HG02870 (cell line): ENCODE measurements around the gene STX11.
"Not testable (repeated sequence)": the region's sequence is repeated elsewhere in the genome, so short reads cannot be mapped to it uniquely, and the experiment has no call there.

Source experiments
- ATAC-seq: cut with Tn5 transposase; IDR thresholded peaks from one replicate; pipeline ENCODE4 v1.9.1; 2021; ENCODE audit warnings: mild to moderate bottlenecking, moderate library complexity; ENCODE audit not compliant: unreplicated experiment

STX11 gene

DNA sequence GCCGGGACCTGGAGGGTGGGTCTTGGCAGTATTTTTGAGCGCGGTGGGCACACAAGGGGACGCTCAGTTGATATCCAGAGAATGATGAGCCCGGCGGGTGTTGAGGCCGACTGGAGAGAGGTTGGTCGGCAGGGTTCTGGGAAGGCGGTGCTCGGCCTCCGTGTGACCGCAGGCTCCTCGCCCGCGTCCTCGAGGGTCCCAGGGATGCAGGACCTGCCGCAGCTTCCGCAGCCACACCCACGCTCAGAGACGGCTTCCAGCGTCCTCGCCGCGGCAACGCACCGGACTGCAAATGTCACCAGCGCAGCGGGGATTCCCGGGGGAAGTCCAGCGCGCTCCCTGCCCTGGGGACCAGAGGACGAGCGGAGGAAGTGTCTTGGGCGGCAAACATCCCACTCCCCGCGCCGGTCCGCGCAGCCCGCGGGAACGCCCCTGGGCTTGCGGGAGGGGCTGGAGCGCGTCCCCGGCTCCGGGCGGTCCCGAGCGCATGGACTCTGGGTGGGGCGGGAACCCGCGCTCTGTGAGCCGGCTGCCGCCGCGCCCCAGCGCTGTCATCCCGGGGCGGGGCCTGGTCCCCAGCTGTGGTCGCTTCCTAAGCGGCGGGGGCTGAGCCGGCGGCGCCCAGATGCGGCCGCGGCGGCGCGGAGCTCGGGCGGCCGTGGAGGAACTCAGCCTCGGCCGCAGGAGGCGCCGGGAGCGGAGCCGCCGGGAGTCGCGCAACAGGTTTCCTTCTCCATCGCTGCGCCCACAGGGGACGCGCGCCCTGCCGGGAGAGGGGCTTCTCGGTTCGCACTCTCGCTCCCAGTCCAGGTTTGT, at the start of gene STX11:
STX11 (plus strand) TSS at position 624 of the 816 bp plus-strand sequence. CDS start 36,111 bp downstream, outside the sequence.
- ATAC-seq = peak; percentile 57

DNA sequence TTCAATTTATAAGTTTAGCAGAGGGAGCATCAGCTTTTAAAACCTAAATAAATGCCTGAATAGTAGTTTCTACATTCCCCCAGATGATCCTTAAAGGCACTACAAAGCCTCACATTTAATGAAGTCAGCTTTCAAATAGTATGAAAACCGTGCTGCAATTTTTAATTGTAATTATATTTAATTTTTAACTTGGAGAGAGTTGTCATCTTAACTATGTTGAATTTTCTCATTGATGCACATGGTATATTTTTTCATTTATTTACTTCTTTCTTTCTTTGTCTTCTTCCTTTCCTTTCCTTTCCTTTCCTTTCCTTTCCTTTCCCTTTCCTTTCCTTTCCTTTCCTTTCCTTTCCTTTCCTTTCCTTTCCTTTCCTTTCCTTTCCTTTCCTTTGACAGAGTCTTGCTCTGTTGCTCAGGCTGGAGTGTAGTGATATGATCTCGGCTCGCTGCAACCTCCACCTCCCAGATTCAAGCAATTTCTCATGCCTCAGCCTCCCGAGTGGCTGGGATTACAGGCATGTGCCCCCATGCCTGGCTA, 47.2 kb upstream of the STX11 start:
- no peak for ATAC-seq

DNA sequence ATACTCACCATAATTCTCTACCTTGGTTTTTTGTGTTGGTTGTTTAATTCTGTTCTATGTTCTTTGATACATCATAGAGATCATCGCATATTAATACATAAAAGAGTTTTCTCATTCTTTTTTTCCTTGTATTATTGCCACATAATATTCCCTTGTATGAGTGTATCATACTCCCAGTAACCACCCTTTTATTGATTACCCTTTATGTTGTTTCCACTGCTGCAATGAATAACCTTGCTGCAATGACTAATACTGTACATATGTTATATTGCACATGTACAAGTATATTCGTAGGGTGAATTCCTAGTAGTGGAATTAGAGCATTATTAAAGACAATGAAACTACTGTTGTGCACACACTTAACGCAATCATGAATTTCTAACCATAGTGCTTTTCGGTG, 45.8 kb upstream of the STX11 start:
- no peak for ATAC-seq

DNA sequence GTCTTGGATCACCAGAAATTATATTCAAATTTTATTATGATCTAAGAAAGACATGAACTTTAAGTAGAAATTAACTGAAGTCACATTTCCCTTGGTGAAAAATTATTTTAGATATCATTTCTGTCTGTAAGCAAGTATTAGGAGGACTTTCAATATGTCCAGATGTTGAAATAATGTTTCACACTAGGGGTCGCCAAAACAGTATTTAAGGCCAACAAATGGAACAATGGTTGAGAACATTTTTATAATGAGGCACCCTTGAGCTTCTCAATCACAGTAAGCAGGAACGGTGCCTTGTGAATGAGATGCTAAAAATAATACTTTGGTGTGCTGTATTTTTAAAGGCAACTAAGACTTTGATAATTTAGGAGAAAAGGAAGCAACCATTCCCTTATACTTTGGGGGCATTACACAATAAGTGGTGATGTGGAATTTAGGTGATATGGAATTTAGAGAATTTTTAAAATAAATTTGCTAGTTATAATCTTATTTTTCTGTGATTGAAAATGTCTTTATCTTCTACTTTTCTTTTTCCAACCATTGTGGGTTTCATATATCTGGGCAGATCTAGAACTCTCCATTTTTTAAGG, 45.3 kb upstream of the STX11 start:
- ATAC-seq = peak; percentile 87

DNA sequence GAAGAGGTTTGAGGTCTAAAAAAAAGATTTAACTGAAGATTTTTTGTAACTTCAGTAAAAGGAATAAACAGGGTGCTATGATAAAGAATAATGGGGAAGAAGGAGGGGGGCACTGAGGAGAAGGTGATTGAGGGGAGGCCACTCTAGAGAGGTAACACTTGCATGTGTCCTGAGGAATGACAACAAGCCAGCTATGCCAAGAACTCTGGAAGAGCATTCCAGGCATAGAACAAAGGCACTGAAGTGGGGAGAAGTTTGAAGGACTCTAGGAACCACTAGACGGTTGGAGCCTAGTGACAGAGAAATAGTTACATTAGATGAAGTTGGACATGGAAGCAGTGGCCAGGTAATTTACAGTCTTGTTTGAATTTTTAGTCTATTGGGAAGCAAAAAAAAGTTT, 44.1 kb upstream of the STX11 start:
- no peak for ATAC-seq

DNA sequence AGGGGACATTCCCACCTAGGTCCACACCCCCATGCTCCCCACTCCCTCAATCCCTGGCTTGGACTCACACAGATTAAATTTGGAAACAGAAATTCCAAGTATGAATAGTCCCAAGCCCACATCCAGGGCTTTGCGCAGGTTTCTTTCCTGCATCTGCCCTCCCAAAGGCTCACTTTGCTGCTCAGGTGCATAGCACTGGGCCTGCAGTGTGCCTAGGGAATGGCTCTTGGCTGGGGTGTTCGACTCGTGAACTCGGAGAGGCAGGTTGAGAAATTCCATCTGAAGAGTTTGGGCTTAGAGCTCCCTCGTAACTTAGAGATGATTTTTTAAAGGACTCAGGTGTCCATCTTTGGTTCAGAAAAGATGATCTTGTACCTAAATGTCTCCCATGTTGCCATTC, 40.1 kb upstream of the STX11 start:
- no peak for ATAC-seq

DNA sequence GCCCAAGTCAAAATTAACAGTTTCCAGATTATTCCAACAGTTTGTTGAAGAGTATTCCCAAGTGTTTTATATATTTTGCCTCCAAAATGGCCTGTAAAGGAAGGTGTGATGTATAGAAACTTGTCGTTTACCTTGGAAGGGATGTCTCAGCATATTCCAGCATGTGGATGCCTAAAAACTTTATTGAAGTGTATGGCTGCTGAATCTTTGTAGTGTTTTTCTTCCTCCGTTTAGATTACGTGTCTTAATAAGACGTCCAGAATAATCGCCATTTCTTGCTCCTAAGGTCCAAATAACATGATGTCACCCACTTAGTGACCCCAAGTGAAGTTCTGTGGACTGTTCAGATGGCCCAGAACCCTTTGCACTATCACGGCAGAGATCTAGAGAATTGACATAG, 37.0 kb upstream of the STX11 start:
- no peak for ATAC-seq

DNA sequence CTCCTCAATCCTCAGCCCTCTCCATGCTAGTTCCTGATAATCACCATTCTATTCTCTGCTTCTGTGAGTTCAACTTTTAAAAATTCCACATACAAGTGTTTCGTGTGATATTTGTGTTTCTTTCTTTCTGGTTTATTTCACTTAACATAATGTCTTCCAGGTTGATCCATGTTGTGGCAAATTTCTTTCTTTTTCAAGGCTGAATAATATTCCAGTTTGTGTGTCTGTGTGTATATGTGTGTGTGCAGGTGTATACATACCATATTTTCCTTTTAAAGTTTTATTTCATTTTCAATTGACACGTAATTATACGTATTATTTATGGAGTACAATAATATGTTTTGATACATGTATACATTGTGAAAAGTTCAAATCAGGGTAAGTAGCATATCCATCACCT, 35.1 kb upstream of the STX11 start:
- ATAC-seq = no peak

DNA sequence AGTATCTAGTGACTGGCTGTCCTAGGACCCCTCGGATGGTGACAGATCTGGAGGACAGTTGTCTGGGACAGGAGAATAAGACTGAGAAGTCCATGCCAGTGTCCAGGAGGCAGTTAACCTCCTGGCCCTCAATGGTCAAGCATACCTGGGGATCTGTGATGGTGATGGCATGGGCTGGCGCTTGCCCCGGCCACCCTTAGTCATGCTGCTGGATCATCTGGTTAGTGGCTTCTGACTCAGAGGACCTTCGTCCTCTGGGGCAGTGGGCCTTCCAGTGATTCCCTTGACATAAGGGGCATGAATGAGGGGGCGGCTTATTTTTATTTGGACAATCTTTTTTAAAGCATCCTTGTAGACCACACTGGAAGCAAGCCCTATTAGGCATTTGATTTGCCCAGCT, 30.9 kb upstream of the STX11 start:
- no peak for ATAC-seq

DNA sequence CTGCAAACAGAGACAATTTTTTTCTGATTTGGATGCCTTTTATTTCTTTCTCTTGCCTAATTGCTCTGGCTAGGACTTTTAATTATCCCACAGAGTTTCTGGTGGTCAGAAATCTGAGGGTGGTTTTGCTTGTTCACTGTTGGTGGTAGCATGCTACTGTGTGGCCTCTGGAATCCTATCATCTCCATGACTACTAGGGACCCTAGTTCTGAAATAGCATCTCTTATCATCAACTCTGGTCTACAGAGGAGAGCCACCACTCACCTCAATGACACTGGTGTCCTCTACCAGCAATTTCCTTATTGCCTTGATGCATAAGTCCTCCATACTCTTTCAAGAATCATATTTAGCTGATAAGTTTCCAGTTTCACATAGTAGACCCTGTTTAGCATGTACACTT, 27.5 kb upstream of the STX11 start:
- ATAC-seq = no peak

DNA sequence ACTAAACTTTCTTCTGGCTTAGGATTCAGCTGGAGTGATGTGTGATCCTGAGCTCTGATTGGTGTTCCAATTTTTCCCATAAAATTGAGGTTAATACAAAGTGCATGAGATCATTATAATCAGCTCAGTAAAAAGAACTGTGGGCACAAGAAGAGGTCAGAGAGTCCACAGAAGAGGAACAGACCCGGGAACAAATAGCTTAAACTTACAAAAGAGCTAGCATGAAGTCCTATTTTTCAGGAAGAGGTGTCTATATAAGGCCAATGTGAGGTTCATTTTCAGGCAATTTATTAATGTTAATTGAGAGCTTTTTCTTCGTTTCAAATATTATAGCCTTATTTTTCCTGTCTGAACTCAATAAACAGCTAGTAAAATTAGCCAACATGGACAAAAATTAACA, 26.9 kb upstream of the STX11 start:
- ATAC-seq = no peak

DNA sequence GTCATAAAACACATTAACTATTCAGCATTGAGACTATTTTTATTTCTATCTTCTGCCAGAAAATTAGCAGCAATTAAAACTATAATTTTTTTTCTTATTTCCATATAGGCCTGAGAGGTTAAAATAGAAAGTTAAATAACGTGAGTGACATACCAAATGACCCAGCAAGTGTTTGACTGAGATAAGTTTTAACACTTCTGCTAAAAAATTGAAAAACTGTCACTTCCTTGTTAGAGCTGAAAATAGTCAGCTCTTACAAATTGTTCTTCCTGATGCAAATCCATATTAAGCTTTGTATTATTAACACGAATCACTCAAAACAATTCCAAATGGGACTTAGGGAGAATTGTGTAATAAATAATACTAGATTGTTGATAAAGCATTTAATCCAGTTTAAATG, 26.5 kb upstream of the STX11 start:
- no peak for ATAC-seq

DNA sequence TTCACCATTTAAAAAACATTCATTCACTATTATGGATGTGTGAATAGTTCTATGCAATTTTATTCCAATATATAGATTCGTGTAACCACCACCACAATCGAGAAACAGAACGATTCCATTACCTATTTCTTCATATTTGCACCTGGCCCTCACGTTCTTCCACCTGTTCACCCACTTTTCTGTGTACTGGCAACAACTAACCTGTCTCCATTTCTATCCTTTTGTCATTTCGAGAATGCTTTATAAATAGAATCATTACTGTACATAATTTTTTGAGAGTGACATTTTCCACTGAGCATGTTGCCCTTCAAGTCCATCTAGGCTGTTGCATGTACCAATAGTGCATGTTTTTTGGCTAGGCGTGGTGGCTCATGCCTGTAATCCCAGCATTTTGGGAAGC, 23.2 kb upstream of the STX11 start:
- ATAC-seq = no peak

DNA sequence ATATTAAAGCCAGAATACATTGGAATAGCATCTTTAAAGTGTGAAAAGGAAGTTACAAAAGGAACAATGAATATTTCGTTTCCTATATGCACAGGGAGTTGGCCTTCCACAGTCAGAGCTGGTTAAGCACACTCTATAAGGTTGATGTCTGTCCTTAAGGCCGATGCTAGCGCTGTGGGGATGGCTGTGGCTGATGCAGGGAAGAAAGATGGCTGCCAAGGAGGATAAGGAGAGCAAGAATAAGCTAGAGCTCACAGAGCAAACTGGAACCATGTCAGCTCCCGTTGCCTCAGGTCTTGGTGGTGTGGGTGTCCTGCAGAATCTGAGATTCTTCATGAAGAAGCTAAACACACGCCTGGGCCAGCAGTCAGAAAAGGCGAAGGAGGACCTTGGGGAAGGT, 20.8 kb upstream of the STX11 start:
- ATAC-seq = no peak

DNA sequence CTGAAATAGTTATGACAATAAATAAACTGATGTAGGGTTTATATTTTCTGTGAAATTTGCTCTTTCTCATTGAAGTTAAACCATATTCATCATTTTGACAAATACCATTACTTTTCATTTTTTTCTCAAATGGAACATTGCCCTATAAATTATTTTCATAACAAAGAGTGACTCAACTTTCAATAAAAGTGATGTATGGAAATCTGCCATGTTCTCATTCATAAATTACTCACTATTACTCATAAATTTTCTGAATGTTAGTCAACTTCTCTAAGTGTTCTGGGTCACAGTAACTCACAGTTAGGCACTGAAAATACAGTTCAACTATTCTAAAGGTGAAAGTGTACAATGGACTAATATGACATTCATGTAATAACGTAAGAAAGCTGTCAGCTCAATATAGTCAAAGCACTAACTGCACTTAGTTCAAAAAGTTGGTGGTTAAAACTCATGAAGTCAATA, 19.0 kb upstream of the STX11 start:
- ATAC-seq = peak; percentile 72

DNA sequence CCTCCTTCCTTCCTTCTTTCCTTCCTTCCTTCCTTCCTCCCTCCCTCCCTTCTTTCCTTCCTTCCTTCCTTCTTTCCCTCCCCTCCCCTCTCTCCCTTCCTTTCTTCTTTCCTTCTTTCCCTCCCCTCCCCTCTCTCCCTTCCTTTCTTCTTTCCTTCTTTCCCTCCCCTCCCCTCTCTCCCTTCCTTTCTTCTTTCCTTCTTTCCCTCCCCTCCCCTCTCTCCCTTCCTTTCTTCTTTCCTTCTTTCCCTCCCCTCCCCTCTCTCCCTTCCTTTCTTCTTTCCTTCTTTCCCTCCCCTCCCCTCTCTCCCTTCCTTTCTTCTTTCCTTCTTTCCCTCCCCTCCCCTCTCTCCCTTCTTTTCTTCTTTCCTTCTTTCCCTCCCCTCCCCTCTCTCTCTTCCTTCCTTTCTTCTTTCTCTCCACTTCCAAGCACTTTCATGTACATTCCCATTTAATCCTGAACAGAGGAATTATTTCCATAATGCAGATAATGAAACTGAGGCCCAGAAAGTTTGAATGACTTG, 18.1 kb upstream of the STX11 start:
- ATAC-seq = not testable (repeated sequence)

DNA sequence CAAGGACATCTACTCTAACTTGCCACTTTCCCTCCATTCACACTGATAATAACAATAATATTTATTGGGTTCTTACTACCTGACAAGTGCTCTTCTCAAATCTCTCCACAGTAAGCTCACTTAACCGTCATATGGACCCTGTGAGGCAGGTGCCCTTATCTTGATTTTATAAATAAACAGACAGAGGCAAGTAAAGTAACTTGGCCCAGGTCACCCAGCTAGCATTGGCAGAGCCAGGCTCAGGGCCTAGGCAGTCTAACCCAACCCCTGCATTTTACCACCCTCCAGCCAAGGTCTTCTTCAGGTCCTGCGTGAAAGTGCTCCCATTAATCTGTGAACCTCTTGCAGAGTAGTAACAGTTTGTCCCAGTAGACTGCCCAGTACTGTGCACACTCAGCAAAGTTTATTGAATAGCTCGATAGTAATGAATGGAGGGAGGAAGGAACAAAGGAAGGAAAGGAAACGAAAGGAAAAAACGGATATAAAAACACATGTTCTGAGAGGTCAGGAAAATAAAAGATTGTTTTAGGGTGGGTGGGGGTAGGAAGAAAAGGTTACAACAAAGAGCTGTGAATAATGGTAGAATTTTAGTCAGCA, 17.0 kb upstream of the STX11 start:
- ATAC-seq = no peak

DNA sequence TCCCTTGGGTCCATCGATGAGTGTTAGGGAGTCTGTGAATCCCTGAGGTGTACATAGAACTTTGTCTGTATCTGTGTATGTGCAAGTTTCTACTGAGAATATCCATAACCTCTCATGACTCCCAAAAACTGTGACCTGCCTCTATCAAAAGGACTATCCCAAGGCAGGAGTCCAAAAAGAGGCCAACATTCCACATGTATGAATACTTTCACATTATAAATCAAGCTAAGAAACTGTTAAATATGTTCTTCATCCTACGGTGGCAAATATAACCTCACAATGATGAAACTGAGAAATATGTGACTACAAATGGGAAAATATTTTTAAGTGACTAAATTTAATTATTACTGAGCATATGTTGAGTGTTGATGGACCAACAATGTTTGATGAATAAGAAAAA, 16.1 kb upstream of the STX11 start:
- no peak for ATAC-seq

DNA sequence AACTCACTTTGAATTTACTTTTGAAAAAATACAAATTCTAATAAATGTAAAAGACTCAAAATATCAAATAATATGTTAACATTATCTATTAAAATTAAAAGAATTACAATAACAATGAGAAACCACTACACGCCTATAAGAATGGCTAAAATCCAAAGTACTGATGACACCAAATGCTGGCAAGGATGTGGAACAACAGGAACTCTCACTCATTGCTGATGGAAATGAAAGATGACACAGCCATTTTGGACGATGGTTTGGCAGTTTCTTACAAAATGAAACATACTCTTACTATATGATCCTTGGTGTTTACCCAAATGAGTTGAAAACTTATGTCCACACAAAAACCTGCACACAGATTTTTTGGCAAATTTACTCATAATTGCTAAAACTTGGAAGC, 15.6 kb upstream of the STX11 start:
- ATAC-seq = no peak

DNA sequence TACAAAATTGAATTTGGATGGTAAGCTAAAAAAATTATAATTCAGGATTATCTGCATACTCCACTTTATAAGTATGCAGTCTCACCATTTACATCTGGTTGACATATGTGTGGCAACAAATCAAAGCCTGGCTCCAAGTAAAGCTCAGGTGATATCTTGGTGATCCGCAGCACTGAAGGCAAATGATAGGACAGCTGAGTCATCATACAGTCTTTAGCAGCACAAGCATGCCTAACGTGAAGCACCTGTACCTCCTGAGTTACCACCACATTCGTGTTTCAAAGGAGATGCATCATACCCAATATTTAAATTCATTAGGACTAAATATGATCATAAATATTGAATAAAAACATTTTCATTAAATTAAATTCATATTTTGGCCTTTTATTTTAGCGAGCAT, 11.8 kb upstream of the STX11 start:
- no peak for ATAC-seq

DNA sequence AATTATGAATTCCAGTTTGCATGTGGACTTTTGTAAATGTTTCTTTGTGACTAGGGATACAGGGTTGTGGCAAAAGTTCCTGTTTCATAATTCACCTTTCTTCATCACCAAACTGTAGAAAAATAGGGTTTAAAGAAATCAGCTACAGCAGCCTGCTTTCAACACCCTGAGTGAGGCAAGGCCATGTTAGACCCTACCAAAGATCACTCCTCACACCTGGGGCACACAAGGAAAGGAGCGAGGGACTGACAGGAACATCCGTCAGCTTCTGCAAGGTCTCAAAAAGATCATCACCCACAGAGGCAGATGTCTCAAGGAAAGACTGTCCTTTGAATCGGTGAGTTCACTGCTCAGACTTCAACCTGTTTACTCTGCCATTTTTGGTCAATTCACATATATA, 10.5 kb upstream of the STX11 start:
- no peak for ATAC-seq

DNA sequence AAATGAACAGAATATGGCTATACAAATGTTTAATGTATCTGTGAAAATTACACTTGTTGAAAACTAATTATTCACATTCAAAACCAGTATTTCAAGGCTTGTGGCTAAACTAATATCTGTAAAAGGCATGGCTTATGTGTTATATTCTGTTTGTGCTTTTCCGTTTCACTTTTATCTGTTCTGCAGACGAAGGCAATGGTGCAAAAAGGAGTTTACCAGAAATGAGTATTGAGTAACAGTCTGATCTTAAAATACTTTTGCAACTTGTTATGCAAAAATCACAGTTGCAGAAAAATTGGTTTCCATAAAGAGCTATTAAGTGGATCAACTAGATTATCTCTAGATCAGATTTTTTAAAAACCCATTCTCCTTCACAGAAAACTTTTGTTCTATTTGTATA, 9.4 kb upstream of the STX11 start:
- ATAC-seq = peak; percentile 82
